NCI-H2196 treated with DMSO at 0.1 percent for 48 hours (cell line): ENCODE data around the gene PPP1R1A.

Source experiments
- DNase-seq: peaks from one replicate; lab custom pipeline; 2025; ENCODE audit not compliant: unreplicated experiment; lab: John Stamatoyannopoulos, UW

The PPP1R1A gene

DNA sequence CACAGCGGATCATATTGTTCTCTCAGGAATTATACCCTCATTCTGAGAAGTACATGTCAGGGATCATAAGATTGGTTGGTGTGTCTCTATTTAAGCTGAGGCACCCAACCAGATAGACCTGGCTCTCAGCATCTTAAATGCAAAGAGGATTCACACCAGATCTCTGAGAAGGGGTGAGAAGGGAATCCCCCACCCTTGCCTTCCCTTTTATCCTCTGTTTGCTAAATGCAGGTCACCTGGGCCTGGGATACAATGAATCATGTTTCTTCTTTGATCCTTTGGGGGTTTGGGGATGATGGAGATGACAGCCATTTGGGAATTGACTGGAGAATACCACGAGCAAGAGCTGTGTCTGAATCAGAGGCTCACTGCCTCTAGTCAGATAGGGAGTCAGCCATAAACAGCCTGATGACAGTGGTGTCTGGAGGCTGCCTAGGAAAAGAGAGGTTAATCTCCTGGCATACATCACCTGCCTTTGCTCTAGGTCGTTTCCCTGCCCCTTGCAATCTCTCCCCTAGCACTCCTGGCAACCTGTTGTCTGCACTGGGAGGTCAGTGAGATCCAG, 50.2 kb downstream of the PPP1R1A start:
- DNase-seq = no peak

GRCh38 chr12:54535474-54535873, 53.0 kb downstream of the PPP1R1A start:
- DNase-seq = no peak

DNA sequence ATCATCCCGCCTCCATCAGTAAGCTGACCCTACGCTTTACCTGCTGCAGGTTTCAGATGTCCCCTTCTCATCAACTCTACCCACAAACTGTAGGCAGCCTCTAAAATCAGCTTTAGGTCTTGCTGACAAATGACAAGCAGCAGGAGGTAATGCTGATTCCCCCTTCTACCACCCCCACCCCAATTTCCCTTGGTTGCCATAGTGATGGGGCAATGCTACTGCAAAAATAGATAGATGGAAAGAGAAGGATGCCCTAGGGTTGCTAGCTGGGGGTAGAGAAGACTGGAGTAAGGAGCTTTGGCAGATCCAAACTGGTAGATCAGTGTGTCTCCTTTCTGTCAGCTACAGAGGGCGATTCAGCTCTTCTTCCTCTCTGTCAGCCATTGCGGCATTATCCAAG, 58.9 kb downstream of the PPP1R1A start:
- DNase-seq = no peak
